PC-3 (cell line): ENCODE results near the gene PRM1.

ENCODE experiments used
- CTCF ChIP-seq: fragments of 300-600 bp; sonication (generic); conservative IDR thresholded peaks from 2 replicates; pipeline ENCODE4 v1.5.1; 2017; ENCODE audit warnings: antibody characterized with exemption, low read depth, mild to moderate bottlenecking, low read length
- EZH2 ChIP-seq: fragments of 300-600 bp; sonication (generic); IDR thresholded peaks from one replicate; pipeline ENCODE4 v1.6.1; 2017; ENCODE audit warnings: antibody characterized with exemption, mild to moderate bottlenecking, low read length; ENCODE audit not compliant: unreplicated experiment

- TF ChIP-seq CTCF (no peak), EZH2 (no peak)
Observed at GRCh38 chr16:11306381-11306780, 25.3 kb upstream of the PRM1 start.
